Endothelial cell of umbilical vein (primary cell): ENCODE data around the gene HDLBP. TPM values are rescaled to one million over a fixed set of nuclear protein-coding genes. Genes with fewer than 3 reads are reported as not detected.
A peak's percentile ranks its signal among the peaks of the same experiment; 100 is the strongest.

Experiments used
- BruUV-seq: library from RNA; stranded (reverse); fragments of 400-500 nt; replicated peaks from 2 replicates; lab custom pipeline; 2021; lab: Mats Ljungman, UMichigan
- CTCF ChIA-PET: fragments of 300-600, 350-600 bp; sonication (Branson Sonifier 250); formaldehyde crosslinking; loops from one replicate; lab custom pipeline; 2021; ENCODE audit warnings: antibody characterized with exemption, inconsistent platforms; lab: Charles Lee
- POLR2A ChIA-PET: fragments of 300-600, 350-600 bp; sonication (Branson Sonifier 250); formaldehyde crosslinking; loops from one replicate; lab custom pipeline; 2021; ENCODE audit warnings: antibody characterized with exemption, inconsistent platforms; lab: Charles Lee
- DNase-seq: peaks from one replicate; pipeline ENCODE4 v3.0.0-alpha.2; 2011; ENCODE audit warnings: low read depth, low spot score
- FAIRE-seq: peaks from 2 replicates; lab custom pipeline; 2011; peaks lifted over from hg19 to GRCh38; lab: Jason Lieb, UNC
- H2AFZ ChIP-seq: 2 replicates; pipeline ENCODE4 v1.6.0; 2012; ENCODE audit warnings: low read depth, low read length, control low read depth, inconsistent platforms
- H3K27ac ChIP-seq: 2 replicates; pipeline ENCODE4 v1.5.1; 2011; ENCODE audit warnings: low read depth, mild to moderate bottlenecking, control low read depth, low read length, moderate library complexity; ENCODE audit not compliant: insufficient read depth
- H3K27me3 ChIP-seq, 2 experiments: 2 replicates each; pipeline versions ENCODE4 v1.6.0 to v1.6.1; 2011; ENCODE audit warnings: low read length in 2 of 2, mixed read lengths in 1 of 2; ENCODE audit not compliant: control insufficient read depth in 2 of 2, insufficient read depth in 2 of 2
- H3K36me3 ChIP-seq, 2 experiments: 2 replicates in 1 of 2; 3 replicates in 1 of 2; pipeline ENCODE4 v1.5.1; 2011; ENCODE audit warnings: low read length in 2 of 2, mild to moderate bottlenecking in 1 of 2, moderate library complexity in 1 of 2; ENCODE audit not compliant: control insufficient read depth in 2 of 2, insufficient read depth in 2 of 2; ENCODE audit errors: extremely low read depth in 1 of 2
- H3K4me1 ChIP-seq: 3 replicates; pipeline ENCODE4 v1.5.1; 2011; ENCODE audit warnings: mild to moderate bottlenecking, low read length; ENCODE audit not compliant: control insufficient read depth, insufficient read depth; ENCODE audit errors: extremely low read depth
- H3K4me2 ChIP-seq: 2 replicates; pipeline ENCODE4 v1.6.1; 2011; ENCODE audit warnings: low read length, control low read depth, mixed read lengths; ENCODE audit not compliant: insufficient read depth
- H3K4me3 ChIP-seq, 3 experiments: fragments of 200-600 bp in 1 of 3; sonication (generic), shearing (Covaris generic) in 1 of 3; replicated peaks in 1 of 3; 2 replicates each; pipeline ENCODE4 v1.5.1; 2011 to 2016; ENCODE audit warnings: control low read depth in 3 of 3, low read length in 3 of 3, mild to moderate bottlenecking in 2 of 3, inconsistent platforms in 1 of 3, low read depth in 1 of 3, moderate library complexity in 1 of 3; ENCODE audit not compliant: insufficient read depth in 1 of 3
- H3K79me2 ChIP-seq: 2 replicates; pipeline ENCODE4 v1.6.0; 2012; ENCODE audit warnings: low read length, inconsistent platforms; ENCODE audit not compliant: control insufficient read depth, insufficient read depth
- H3K9ac ChIP-seq: replicated peaks from 2 replicates; pipeline ENCODE3; 2011; ENCODE audit warnings: low read length, control low read depth; ENCODE audit not compliant: insufficient read depth; ENCODE audit errors: extremely low read depth
- H3K9me1 ChIP-seq: replicated peaks from 3 replicates; pipeline ENCODE4 v1.6.0; 2011; ENCODE audit warnings: mild to moderate bottlenecking, low read length; ENCODE audit not compliant: control insufficient read depth, insufficient read depth; ENCODE audit errors: extremely low read depth
- H3K9me3 ChIP-seq: replicated peaks from 2 replicates; pipeline ENCODE4 v1.5.1; 2012; ENCODE audit warnings: low read length, inconsistent platforms; ENCODE audit not compliant: control insufficient read depth, insufficient read depth
- H4K20me1 ChIP-seq: replicated peaks from 2 replicates; pipeline ENCODE3; 2011; ENCODE audit warnings: mild to moderate bottlenecking, low read length; ENCODE audit not compliant: control insufficient read depth, insufficient read depth; ENCODE audit errors: extremely low read depth
- CTCF ChIP-seq, 2 donors: IDR thresholded peaks; 1 replicate in 1 of 2; 2 replicates in 1 of 2; pipeline ENCODE4 v1.5.1; 2011; ENCODE audit warnings: low read length in 2 of 2, mild to moderate bottlenecking in 2 of 2, moderate library complexity in 2 of 2, control low read depth in 1 of 2, inconsistent platforms in 1 of 2, low read depth in 1 of 2; ENCODE audit not compliant: insufficient read depth in 1 of 2; ENCODE audit errors: extremely low read depth in 1 of 2
- EZH2 ChIP-seq: IDR thresholded peaks from 2 replicates; pipeline ENCODE4 v1.6.1; 2012; ENCODE audit warnings: borderline replicate concordance, low read depth, mild to moderate bottlenecking, moderate library complexity, low read length, inconsistent platforms; ENCODE audit not compliant: severe bottlenecking
- FOS ChIP-seq: IDR thresholded peaks from 2 replicates; pipeline ENCODE4 v1.6.1; 2011; ENCODE audit warnings: mild to moderate bottlenecking, low read length, moderate library complexity, borderline replicate concordance; ENCODE audit not compliant: insufficient read depth
- GATA2 ChIP-seq: IDR thresholded peaks from 2 replicates; pipeline ENCODE4 v1.7.0; 2011; ENCODE audit warnings: low read depth, mild to moderate bottlenecking, moderate library complexity, mixed read lengths, low read length; ENCODE audit not compliant: insufficient read length, insufficient read depth
- JUN ChIP-seq: IDR thresholded peaks from 2 replicates; pipeline ENCODE4 v1.6.1; 2011; ENCODE audit warnings: borderline replicate concordance, low read depth; ENCODE audit not compliant: insufficient read length, insufficient read depth
- MYC ChIP-seq: IDR thresholded peaks from one replicate; pipeline ENCODE4 v1.6.1; 2011; ENCODE audit warnings: mild to moderate bottlenecking, low read depth, low read length
- POLR2A ChIP-seq: IDR thresholded peaks from 2 replicates; pipeline ENCODE4 v1.6.1; 2012; ENCODE audit warnings: low read depth, mild to moderate bottlenecking, control low read depth, low read length
- POLR2AphosphoS5 ChIP-seq: IDR thresholded peaks from 2 replicates; pipeline ENCODE4 v1.6.1; 2012; ENCODE audit warnings: low read depth, mild to moderate bottlenecking, control low read depth, low read length, moderate library complexity; ENCODE audit not compliant: insufficient read depth
- dilution Hi-C: fragments of 300-500 bp; cut with MboI; formaldehyde crosslinking; loops from one replicate; pipeline ENCODE4 v1.15.0; 2019; ENCODE audit warnings: low sequenced_read_pairs; ENCODE audit not compliant: extremely low pct_ligation_motif_present
- intact Hi-C: fragments of 100-400 bp; cut with micrococcal nuclease; formaldehyde crosslinking; loops from one replicate; pipeline ENCODE4 v1.10.0; 2022
- polyA plus RNA-seq, 4 experiments: library from polyadenylated mRNA; depleted of rRNA in 3 of 4; stranded (reverse) in 3 of 4; unstranded in 1 of 4; fragments of >200 nt; gene quantifications; 2 replicates each; pipeline versions ENCODE4 v1.2.1 to v1.2.3, GENCODE V29; 2011 to 2012; ENCODE audit warnings: missing spikeins in 1 of 4
- total RNA-seq: library from RNA; stranded (reverse); gene quantifications from 2 replicates; pipeline ENCODE4 v1.2.3, GENCODE V29; 2021
- TF ChIP-seq, protein P1 (sequence below): IDR thresholded peaks from 2 replicates; pipeline ENCODE4 v1.6.1; 2011; ENCODE audit not compliant: insufficient read depth, insufficient read length

HDLBP gene
- total and polyA plus RNA-seq, 2 donors (not counting 3 experiments of a cell fraction or from before 2014, with no cell fraction given): 379 to 569 TPM

GRCh38 chr2:241285596-241285995, 29.9 kb downstream of the HDLBP start:
- CTCF ChIA-PET: no interaction called here
- DNase-seq: no peak
- Histone ChIP-seq H3K27me3 (no peaks in the 10 kb centered on the region), H3K4me1 (no peaks in the 10 kb centered on the region), H4K20me1 (peaks cover 3% of the 10 kb centered on the region), H3K9ac (no peak overlapping the region), H2AFZ (no peak overlapping the region), H3K36me3 (no peaks in the 10 kb centered on the region), H3K9me1 (no peaks in the 10 kb centered on the region), H3K4me3 (no peak overlapping the region), H3K9me3 (no peaks in the 10 kb centered on the region), H3K79me2 (peaks cover 66% of the 10 kb centered on the region), H3K4me2 (no peak overlapping the region), H3K27ac (no peak overlapping the region)
- dilution Hi-C loops (no loop called here), intact Hi-C loops (no loop called here)
- FAIRE-seq: no peak
- TF ChIP-seq, protein P1, sequence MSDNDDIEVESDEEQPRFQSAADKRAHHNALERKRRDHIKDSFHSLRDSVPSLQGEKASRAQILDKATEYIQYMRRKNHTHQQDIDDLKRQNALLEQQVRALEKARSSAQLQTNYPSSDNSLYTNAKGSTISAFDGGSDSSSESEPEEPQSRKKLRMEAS: no peak
- TF ChIP-seq FOS: peak; percentile 6
- POLR2A ChIA-PET: no interaction called here
- no TSS peak for BruUV-seq

- H3K9ac ChIP-seq: no peak overlapping the region
- H3K4me1 ChIP-seq: no peaks in the 10 kb centered on the region
- ChIA-PET CTCF (interaction anchor here (1.0 to 1.3 kb wide), 2 partner anchors 10 to 14 kb away, joined by 6 read pairs; no protein-coding TSS in a partner anchor), POLR2A (no interaction called here)
- no peak overlapping the region for H3K4me2 ChIP-seq
- H3K4me3 ChIP-seq: no peak overlapping the region
- FAIRE-seq: no peak
- H3K36me3 ChIP-seq: no peaks in the 10 kb centered on the region
- DNase-seq: no peak
- dilution Hi-C loops: no loop called here
- no peak overlapping the region for H2AFZ ChIP-seq
- intact Hi-C loops: no loop called here
- no TSS peak for BruUV-seq
- H3K9me1 ChIP-seq: no peaks in the 10 kb centered on the region
- H3K79me2 ChIP-seq: peaks cover 57% of the 10 kb centered on the region
- TF ChIP-seq CTCF (IDR thresholded peaks at IDR 0.05; ENCODE audit: extremely low read depth in 1 of 2, insufficient read depth in 1 of 2, low read depth in 1 of 2, low read length in 2 of 2): no peak
- TF ChIP-seq, protein P1: no peak
- no peak for TF ChIP-seq JUN
- TF ChIP-seq POLR2AphosphoS5: no peak
- TF ChIP-seq EZH2: no peak
- no peak for TF ChIP-seq MYC
- TF ChIP-seq FOS: no peak
- TF ChIP-seq POLR2A: no peak
- TF ChIP-seq GATA2: no peak
- H4K20me1 ChIP-seq: no peaks in the 10 kb centered on the region
- H3K27me3 ChIP-seq: no peaks in the 10 kb centered on the region
- H3K27ac ChIP-seq: no peak overlapping the region
- H3K9me3 ChIP-seq: no peaks in the 10 kb centered on the region
Observed at GRCh38 chr2:241282555-241282954, 32.9 kb downstream of the HDLBP start.
